HG03139 (cell line): ENCODE results near the gene EFCAB11.

Source experiments
- ATAC-seq: cut with Tn5 transposase; IDR thresholded peaks from one replicate; pipeline ENCODE4 v1.9.1; 2021; ENCODE audit not compliant: unreplicated experiment

Gene EFCAB11

GRCh38 chr14:89775151-89775550 lies 179.4 kb downstream of the EFCAB11 start:
- ATAC-seq = no peak

- peak; percentile 80 for ATAC-seq
Observed at GRCh38 chr14:89773644-89774316, 180.8 kb downstream of the EFCAB11 start.

GRCh38 chr14:89773151-89773550 lies 181.4 kb downstream of the EFCAB11 start:
- ATAC-seq = peak; percentile 25

- ATAC-seq = no peak
Observed at GRCh38 chr14:89771251-89771650, 183.3 kb downstream of the EFCAB11 start.

- ATAC-seq = peak; percentile 80
Observed at GRCh38 chr14:89767861-89768268, 186.7 kb downstream of the EFCAB11 start.

- no peak for ATAC-seq
Observed at GRCh38 chr14:89767131-89767530, 187.4 kb downstream of the EFCAB11 start.

GRCh38 chr14:89765346-89765745 lies 189.2 kb downstream of the EFCAB11 start:
- no peak for ATAC-seq

GRCh38 chr14:89760086-89760485 lies 194.4 kb downstream of the EFCAB11 start:
- no peak for ATAC-seq

- ATAC-seq = no peak
Observed at GRCh38 chr14:89757313-89757939, 197.1 kb downstream of the EFCAB11 start.

- no peak for ATAC-seq
Observed at GRCh38 chr14:89755816-89756215, 198.7 kb downstream of the EFCAB11 start.

- no peak for ATAC-seq
Observed at GRCh38 chr14:89753828-89754412, 200.6 kb downstream of the EFCAB11 start.

GRCh38 chr14:89750908-89751392 lies 203.6 kb downstream of the EFCAB11 start:
- ATAC-seq = no peak

- ATAC-seq = no peak
Observed at GRCh38 chr14:89750281-89750755, 204.2 kb downstream of the EFCAB11 start.

GRCh38 chr14:89748004-89748403 lies 206.5 kb downstream of the EFCAB11 start:
- no peak for ATAC-seq

GRCh38 chr14:89747126-89747525 lies 207.4 kb downstream of the EFCAB11 start:
- ATAC-seq = no peak

GRCh38 chr14:89746654-89747053 lies 207.9 kb downstream of the EFCAB11 start:
- ATAC-seq = no peak

- no peak for ATAC-seq
Observed at GRCh38 chr14:89746135-89746534, 208.4 kb downstream of the EFCAB11 start.
